SK-N-SH (cell line): ENCODE results near the gene CA12. TPM values are rescaled to one million over a fixed set of nuclear protein-coding genes. Genes with fewer than 3 reads are reported as not detected.
A peak's percentile ranks its signal among the peaks of the same experiment; 100 is the strongest.

ENCODE experiments used
- CTCF ChIA-PET: fragments of 300-600, 350-600 bp; formaldehyde crosslinking; extraction: SDS; loops from one replicate; lab custom pipeline; 2021; lab: Yijun Ruan, JAX
- POLR2A ChIA-PET: fragments of 350-600 bp; sonication (Branson Sonifier 250); formaldehyde crosslinking; extraction: SDS; loops from one replicate; lab custom pipeline; 2020; ENCODE audit warnings: antibody characterized with exemption, inconsistent platforms; lab: Yijun Ruan, JAX
- DNase-seq: peaks from one replicate; pipeline ENCODE4 v3.0.0; 2012
- H2AFZ ChIP-seq: fragments of 200-600 bp; sonication (generic); 2 replicates; pipeline ENCODE4 v1.8.1; 2016; ENCODE audit warnings: antibody characterized with exemption, mild to moderate bottlenecking, low read depth
- H3F3A ChIP-seq: fragments of 200-600 bp; sonication (generic); replicated peaks from 2 replicates; pipeline ENCODE3; 2016; ENCODE audit warnings: antibody characterized with exemption, mild to moderate bottlenecking; ENCODE audit not compliant: insufficient read depth
- H3K27ac ChIP-seq, 2 experiments: fragments of 200-500 bp in 1 of 2; fragments of 200-600 bp in 1 of 2; sonication (Bioruptor generic) in 1 of 2; sonication (generic), shearing (Covaris generic) in 1 of 2; 2 replicates each; pipeline versions ENCODE4 v1.5.1 to v1.6.1; 2014 to 2016; ENCODE audit warnings: low read depth in 2 of 2, inconsistent platforms in 1 of 2, low read length in 1 of 2, mild to moderate bottlenecking in 1 of 2, mixed read lengths in 1 of 2
- H3K27me3 ChIP-seq: fragments of 200-600 bp; sonication (generic), shearing (Covaris generic); 2 replicates; pipeline ENCODE4 v1.6.1; 2016; ENCODE audit warnings: mixed run types; ENCODE audit not compliant: insufficient read depth
- H3K36me3 ChIP-seq, 2 experiments: fragments of 200-500 bp in 1 of 2; fragments of 200-600 bp in 1 of 2; sonication (Bioruptor generic) in 1 of 2; sonication (generic) in 1 of 2; replicated peaks in 1 of 2; 2 replicates each; pipeline versions ENCODE3 to v1.5.1; 2014 to 2016; ENCODE audit warnings: low read length in 1 of 2, mild to moderate bottlenecking in 1 of 2; ENCODE audit not compliant: insufficient read depth in 2 of 2, control insufficient read depth in 1 of 2
- H3K4me1 ChIP-seq, 2 experiments: fragments of 200-500 bp in 1 of 2; fragments of 200-600 bp in 1 of 2; sonication (Bioruptor generic) in 1 of 2; sonication (generic), shearing (Covaris generic) in 1 of 2; 2 replicates each; pipeline versions ENCODE4 v1.5.1 to v1.6.1; 2014 to 2016; ENCODE audit warnings: low read depth in 1 of 2, low read length in 1 of 2, mixed run types in 1 of 2; ENCODE audit not compliant: insufficient read depth in 2 of 2, control insufficient read depth in 1 of 2
- H3K4me2 ChIP-seq: fragments of 200-600 bp; sonication (generic), shearing (Covaris generic); 2 replicates; pipeline ENCODE4 v1.6.1; 2017; ENCODE audit warnings: mixed run types
- H3K4me3 ChIP-seq, 2 experiments: fragments of 200-500 bp in 1 of 2; fragments of 200-600 bp in 1 of 2; sonication (Bioruptor generic) in 1 of 2; sonication (generic), shearing (Covaris generic) in 1 of 2; 2 replicates each; pipeline versions ENCODE4 v1.5.1 to v1.8.1; 2014 to 2016; ENCODE audit warnings: low read depth in 2 of 2, inconsistent platforms in 1 of 2, low read length in 1 of 2, mild to moderate bottlenecking in 1 of 2, mixed read lengths in 1 of 2, moderate library complexity in 1 of 2
- H3K79me2 ChIP-seq: fragments of 200-600 bp; sonication (generic); 2 replicates; pipeline ENCODE4 v1.8.1; 2017; ENCODE audit warnings: mild to moderate bottlenecking; ENCODE audit not compliant: insufficient read depth
- H3K9ac ChIP-seq: fragments of 200-600 bp; sonication (generic); 2 replicates; pipeline ENCODE4 v1.6.1; 2017; ENCODE audit warnings: mixed run types
- H3K9me2 ChIP-seq: fragments of 200-600 bp; sonication (generic); 2 replicates; pipeline ENCODE4 v1.6.1; 2017; ENCODE audit warnings: mixed run types
- H3K9me3 ChIP-seq: fragments of 200-600 bp; sonication (generic); 2 replicates; pipeline ENCODE4 v1.6.1; 2017; ENCODE audit warnings: mixed run types, mild to moderate bottlenecking, moderate library complexity
- H4K20me1 ChIP-seq: fragments of 200-600 bp; sonication (generic); 2 replicates; pipeline ENCODE4 v1.6.1; 2017; ENCODE audit warnings: mild to moderate bottlenecking, mixed run types; ENCODE audit not compliant: insufficient read depth
- CTCF ChIP-seq: fragments of 200-600 bp; sonication (generic); IDR thresholded peaks from 2 replicates; pipeline ENCODE4 v1.6.1; 2017; ENCODE audit warnings: antibody characterized with exemption, mild to moderate bottlenecking, moderate library complexity
- EP300 ChIP-seq, 2 experiments: IDR thresholded peaks; 2 replicates each; pipeline versions ENCODE4 v1.4.0 to v1.6.1; 2012; ENCODE audit warnings: borderline replicate concordance in 1 of 2, low read depth in 1 of 2, low read length in 1 of 2
- JUND ChIP-seq: IDR thresholded peaks from 2 replicates; pipeline ENCODE4 v1.4.0; 2012
- NFIC ChIP-seq: IDR thresholded peaks from 2 replicates; pipeline ENCODE4 v1.4.0; 2012; ENCODE audit warnings: borderline replicate concordance
- RAD21 ChIP-seq: IDR thresholded peaks from 2 replicates; pipeline ENCODE4 v1.6.1; 2012; ENCODE audit warnings: mild to moderate bottlenecking, low read length
- SMC3 ChIP-seq: IDR thresholded peaks from 2 replicates; pipeline ENCODE4 v1.6.1; 2012; ENCODE audit warnings: low read depth, low read length, improper control_type of control experiment
- TAF1 ChIP-seq: IDR thresholded peaks from 2 replicates; pipeline ENCODE4 v1.6.1; 2012; ENCODE audit warnings: low read depth, mild to moderate bottlenecking, low read length, moderate library complexity, borderline replicate concordance
- WGBS: methylation state at CpG from one replicate; pipeline ENCODE4 v1.1.6; 2017; ENCODE audit warnings: low lambda C conversion rate; 5-methylcytosine and 5-hydroxymethylcytosine counted together
- polyA plus RNA-seq, 3 experiments: library from polyadenylated mRNA; depleted of rRNA; stranded (reverse); fragments of >200 nt; gene quantifications; 2 replicates each; pipeline ENCODE4 v1.2.3, GENCODE V29; 2012
- TF ChIP-seq, protein P1 (sequence below): IDR thresholded peaks from 2 replicates; pipeline ENCODE4 v1.4.0; 2012; ENCODE audit warnings: low read depth, borderline replicate concordance

Gene CA12
- polyA plus RNA-seq, 1 of the 3 experiments (the other 2 are of a cell fraction), result 39.4 TPM

DNA sequence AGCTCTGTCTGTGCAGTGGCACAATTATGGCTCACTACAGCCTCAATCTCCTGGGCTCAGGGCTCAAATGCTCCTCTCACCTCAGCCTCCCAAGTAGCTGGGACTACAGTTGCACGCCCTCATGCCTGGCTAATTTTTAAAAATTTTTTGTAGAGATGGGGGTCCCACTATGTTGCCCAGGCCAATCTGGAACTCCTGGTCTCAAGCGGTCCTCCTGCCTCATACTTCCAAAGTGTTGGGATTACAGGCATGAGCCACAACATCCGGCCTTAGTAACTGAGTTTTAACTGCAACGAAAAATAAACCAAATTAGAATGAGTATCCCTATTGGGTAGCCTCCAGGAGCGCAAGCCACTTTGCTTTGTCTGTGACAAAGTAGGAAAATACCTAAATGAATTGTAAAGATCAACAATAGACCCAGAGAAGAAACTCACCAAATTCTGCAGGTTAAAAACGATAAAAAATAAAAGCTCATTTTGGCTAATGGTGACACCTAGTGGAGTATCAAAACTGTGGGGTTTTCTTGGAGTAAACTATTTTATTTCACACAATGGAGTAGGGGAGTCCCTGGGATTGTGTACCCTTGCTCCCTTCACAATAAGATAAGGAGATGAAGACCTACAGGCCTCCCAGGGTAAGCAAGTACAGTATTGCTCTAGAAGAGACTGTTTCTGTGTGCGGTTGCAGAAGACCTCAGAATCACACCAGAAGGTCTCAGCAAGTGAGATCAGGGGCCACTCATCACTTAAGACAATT lies 21.0 kb upstream of the CA12 start:
- WGBS, result 65% methylated on average over 7 of the region's 7 CpGs

DNA sequence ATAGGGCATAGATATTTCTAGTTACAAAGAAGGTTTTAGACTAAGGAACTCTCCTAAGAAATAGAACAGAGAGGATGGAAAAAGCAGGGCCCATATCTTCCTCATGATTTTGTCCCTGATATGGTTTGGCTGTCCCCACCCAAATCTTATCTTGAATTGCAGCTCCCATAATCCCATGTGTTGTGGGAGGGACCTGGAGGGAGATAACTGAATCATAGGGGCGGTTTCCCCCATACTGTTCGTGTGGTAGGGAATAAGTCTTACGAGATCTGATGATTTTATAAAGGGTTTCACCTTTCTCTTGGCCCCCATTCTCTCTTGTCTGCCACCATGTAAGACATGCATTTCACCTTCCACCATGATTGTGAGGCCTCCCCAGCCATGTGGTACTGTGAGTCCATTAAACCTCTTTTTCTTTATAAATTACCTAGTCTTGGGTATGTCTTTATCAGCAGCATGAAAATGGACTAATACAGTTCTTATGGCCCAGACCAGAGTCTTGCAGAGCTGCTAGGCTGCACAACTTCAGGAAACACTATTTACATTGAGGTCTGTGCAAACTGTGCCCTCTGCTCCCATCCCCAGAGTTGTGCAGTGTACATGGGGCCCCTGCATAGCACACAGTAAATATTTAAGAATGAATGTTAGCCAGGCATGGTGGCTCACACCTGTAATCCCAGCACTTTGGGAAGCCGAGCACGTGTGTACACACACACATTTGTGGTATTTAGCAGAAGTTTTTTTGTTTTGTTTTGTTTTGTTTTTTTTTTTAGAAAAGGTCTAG lies 20.3 kb upstream of the CA12 start:
- Histone ChIP-seq H2AFZ (no peak overlapping the region), H4K20me1 (no peaks in the 10 kb centered on the region), H3K27ac (no peak overlapping the region), H3K4me3 (no peak overlapping the region), H3K9me2 (no peaks in the 10 kb centered on the region), H3K9me3 (no peaks in the 10 kb centered on the region), H3F3A (peaks cover 5% of the 10 kb centered on the region), H3K9ac (no peak overlapping the region), H3K36me3 (no peaks in the 10 kb centered on the region), H3K4me1 (peaks cover 0 to 3% of the 10 kb centered on the region in 2 experiments; a peak in 1 of 4 replicates), H3K79me2 (no peaks in the 10 kb centered on the region), H3K27me3 (no peaks in the 10 kb centered on the region), H3K4me2 (no peak overlapping the region)
- no peak for TF ChIP-seq TAF1
- no peak for TF ChIP-seq EP300 (IDR thresholded peaks at IDR 0.05; ENCODE audit: borderline replicate concordance in 1 of 2, low read depth in 1 of 2, low read length in 1 of 2)
- no peak for TF ChIP-seq NFIC
- TF ChIP-seq JUND, result no peak
- TF ChIP-seq SMC3, result no peak
- ChIA-PET CTCF (interaction anchor here (0.5 to 3.8 kb wide), 28 partner anchors 7 to 308 kb away, joined by 3 to 73 read pairs (median 4); partner anchors contain the start of genes APH1B and CA12), POLR2A (interaction anchor here (1.0 kb wide), 1 partner anchor 110 kb away, joined by 4 read pairs; no protein-coding TSS in a partner anchor)
- WGBS, result 93% methylated on average over 5 of the region's 5 CpGs
- no peak for DNase-seq

More for the DNA sequence above, 21.0 kb upstream of the CA12 start:
- Histone ChIP-seq H3K27ac (no peak overlapping the region), H3K9me3 (no peaks in the 10 kb centered on the region), H3K79me2 (no peaks in the 10 kb centered on the region), H3K4me2 (no peak overlapping the region), H3F3A (peaks cover 5% of the 10 kb centered on the region), H3K4me3 (no peak overlapping the region), H3K27me3 (no peaks in the 10 kb centered on the region), H3K9ac (no peak overlapping the region), H3K4me1 (peaks cover 1 to 6% of the 10 kb centered on the region in 2 experiments; a peak in 3 of 4 replicates), H4K20me1 (no peaks in the 10 kb centered on the region), H3K9me2 (no peaks in the 10 kb centered on the region), H2AFZ (no peak overlapping the region), H3K36me3 (no peaks in the 10 kb centered on the region)
- ChIA-PET POLR2A (interaction anchor here (1.0 kb wide), 1 partner anchor 111 kb away, joined by 4 read pairs; no protein-coding TSS in a partner anchor), CTCF (interaction anchor here (0.5 to 3.8 kb wide), 28 partner anchors 8 to 308 kb away, joined by 3 to 73 read pairs (median 4); partner anchors contain the start of gene CA12)
- DNase-seq, result peak; percentile 41
- peak; percentile 87 for TF ChIP-seq RAD21
- peak; percentile 82 for TF ChIP-seq CTCF
- TF ChIP-seq, protein P1, sequence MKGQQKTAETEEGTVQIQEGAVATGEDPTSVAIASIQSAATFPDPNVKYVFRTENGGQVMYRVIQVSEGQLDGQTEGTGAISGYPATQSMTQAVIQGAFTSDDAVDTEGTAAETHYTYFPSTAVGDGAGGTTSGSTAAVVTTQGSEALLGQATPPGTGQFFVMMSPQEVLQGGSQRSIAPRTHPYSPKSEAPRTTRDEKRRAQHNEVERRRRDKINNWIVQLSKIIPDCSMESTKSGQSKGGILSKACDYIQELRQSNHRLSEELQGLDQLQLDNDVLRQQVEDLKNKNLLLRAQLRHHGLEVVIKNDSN, result no peak
- peak; percentile 82 for TF ChIP-seq SMC3
